ENCODE data around the gene GJD3.

The GJD3 gene

DNA sequence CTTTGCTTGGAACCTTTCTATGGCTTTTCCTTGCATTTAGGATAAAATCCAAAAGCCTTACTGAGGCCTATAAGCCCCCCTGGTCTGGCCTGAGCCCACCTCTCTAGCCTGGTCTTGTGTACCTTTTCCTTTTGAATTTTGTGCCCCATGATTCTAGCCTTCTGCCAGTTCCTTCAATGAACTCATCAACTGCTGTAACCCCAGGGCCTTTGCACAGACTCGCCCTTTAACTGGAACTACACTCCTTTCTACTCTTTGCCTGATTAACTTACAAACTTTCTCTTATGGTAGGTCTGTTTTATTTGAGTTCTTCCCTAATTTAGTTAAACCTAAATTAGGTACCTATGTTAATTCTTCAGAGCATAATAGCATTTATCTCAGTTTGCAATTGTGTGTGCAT is 24.2 kb downstream of the GJD3 start:
- DNase-seq, result no peak

DNA sequence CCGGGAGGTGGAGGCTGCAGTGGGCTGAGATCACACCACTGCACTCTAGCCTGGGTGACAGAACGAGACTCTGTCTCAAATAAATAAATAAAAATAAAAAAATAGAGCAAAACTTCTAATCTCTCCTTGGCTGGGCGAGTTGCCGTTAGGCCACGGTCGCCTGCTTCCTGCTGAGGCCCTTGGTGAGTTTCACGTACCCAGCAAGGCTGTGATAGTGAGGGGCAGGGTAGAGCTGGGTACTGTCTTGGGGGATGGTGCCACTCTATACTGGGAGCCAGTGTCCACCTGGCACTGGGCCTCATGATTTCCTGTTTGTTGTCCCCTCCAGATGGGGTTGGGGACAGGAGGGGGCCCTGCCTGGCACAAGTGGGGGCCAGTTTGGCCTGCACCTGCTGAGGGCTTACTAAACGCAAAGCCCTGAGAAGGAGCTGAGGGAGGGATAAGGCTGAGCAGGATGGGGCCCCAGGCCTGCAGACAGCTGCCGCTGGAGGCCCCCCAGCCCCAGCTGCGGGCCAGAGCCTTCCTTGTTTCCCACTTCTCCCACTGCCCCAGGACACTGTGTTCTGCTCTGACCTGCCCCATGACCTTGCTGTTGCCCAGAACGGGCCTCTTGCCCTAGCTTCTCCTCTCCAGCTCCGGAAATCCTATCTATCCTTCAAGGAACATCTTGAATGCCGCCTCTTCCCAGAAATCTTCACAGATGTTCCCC is 25.4 kb downstream of the GJD3 start:
- no peak for DNase-seq

- no peak for DNase-seq
Measured at GRCh38 chr17:40338058-40338457, 26.5 kb downstream of the GJD3 start.

DNA sequence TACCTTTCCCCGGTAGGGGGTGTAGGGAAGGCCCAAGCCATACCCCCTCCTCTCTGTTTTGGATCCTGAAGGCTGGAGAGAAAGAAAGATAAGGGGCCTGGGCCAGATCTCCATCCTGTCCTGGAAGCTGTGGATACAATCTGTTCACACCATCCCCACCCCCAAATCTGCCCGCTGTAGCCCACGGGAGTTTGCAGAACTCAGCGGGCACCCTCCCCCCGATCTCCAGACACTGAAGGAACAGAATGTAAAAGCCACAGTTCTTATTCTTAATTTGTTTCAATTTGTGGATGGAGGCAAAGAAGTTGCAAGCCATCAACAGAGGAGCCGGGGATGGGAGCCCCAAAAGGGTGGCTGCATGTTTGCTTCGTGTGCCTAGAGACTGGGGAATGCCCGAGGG is 27.2 kb downstream of the GJD3 start:
- DNase-seq, result no peak

- no peak for DNase-seq
Measured at GRCh38 chr17:40335620-40336019, 28.9 kb downstream of the GJD3 start.

DNA sequence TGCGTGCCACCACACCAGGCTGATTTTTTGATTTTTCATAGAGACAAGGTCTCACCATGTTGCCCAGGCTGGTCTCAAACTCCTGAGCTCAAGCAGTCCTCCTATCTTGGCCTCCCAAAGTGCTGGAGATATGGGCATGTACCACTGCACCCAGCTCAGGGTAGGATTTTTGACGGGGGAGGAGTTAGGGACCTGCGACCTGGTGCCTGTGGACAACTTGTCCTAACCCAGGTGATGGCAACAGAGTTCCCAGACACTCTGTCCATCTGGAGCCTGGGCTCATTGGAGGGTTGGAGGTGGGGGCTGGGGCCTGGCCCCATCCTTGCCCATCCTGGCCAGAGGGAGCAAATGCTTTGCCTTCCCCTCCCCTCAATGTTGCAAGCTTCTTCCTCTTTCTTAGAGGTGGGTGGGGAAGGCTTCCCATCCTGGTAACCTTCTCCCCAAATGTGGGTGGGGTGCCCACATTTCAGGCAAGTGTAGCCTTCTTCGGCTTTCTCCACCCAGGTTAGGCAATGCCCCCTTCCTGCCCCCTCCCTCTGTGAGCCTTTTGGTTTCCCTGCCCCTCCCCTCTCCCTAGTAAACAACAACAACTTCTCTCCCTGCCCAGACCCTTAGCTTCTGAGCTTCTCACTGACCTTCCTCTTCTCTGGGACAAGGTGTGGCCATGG is 30.6 kb downstream of the GJD3 start:
- no peak for DNase-seq

- no peak for DNase-seq
Measured at GRCh38 chr17:40331743-40332641, 32.5 kb downstream of the GJD3 start.

GRCh38 chr17:40330850-40331470 is 33.6 kb downstream of the GJD3 start:
- no peak for DNase-seq

- no peak for DNase-seq
Measured at GRCh38 chr17:40329839-40330794, 34.4 kb downstream of the GJD3 start.

DNA sequence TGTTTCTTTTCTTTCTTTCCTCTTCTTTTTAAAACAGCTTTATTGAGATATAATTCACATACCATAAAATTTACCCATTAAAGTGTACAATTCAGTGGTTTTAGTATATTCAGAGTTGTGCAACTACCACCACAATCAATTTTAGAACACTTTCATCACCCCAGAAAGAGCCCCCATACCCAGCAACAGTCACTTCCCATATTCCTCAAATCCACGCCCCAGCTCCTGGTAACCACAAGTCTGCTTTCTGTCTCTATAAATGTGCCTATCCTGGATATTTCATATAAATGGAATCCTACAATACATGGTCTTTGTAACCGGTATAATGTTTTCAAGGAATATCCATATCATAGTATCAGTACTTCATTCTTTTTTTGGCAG is 36.2 kb downstream of the GJD3 start:
- no peak for DNase-seq

DNA sequence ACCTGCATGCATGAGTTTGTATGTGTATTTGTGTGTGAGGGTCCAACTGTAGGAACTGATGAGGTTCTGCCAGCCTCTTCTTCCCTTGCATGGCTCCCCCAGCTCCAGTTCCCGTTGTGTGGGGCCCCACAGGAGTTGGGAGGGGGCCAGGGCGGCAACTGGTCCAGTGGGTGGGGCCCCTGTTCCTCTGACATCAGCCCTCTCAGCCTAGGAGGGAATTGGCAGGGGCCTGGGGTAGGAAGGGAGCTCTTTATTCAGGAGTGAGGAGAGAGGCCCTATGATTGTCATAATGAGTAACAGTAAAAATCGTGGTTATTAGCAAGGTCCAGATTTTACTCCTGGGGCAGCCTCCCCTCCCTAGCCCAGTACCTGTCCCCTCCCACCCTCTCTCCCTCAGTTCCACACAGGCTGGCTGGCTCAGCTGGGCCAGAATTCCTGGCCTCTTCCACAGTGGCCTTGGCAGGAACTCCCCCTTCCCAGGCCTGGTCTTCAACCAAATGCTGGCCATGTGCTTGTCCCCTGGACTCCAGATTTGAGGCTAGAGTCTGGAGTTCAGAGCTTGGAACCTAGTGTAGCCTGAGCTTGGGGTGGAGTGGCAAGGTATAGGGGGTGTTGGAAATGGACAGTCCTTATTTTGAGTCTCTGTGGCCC is 36.7 kb downstream of the GJD3 start:
- DNase-seq, result no peak

DNA sequence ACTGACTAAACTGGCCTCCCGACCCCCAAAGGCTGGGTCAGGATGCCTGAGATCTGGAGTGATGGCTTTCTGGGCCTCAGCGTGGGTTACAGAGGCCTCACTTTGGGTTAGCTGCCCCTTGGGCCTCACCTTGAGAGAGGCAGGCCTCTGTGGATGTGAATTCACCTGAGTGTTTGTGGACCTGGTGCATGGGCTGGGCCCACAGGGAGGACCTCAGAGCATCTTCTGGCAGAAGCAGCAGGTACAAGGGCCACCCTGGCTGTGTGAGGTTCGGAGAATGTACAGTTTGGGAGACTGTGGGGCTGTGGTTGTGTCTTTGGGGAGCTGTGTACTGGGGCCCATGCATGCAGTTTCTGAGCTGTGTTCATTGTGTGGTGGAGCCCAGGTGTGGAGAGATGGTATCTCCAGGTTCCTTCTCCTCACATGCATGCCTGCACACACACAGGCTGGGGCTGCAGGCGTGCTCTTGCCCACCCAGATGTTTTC is 37.2 kb downstream of the GJD3 start:
- no peak for DNase-seq

- DNase-seq, result no peak
Measured at GRCh38 chr17:40326832-40327199, 37.7 kb downstream of the GJD3 start.

DNA sequence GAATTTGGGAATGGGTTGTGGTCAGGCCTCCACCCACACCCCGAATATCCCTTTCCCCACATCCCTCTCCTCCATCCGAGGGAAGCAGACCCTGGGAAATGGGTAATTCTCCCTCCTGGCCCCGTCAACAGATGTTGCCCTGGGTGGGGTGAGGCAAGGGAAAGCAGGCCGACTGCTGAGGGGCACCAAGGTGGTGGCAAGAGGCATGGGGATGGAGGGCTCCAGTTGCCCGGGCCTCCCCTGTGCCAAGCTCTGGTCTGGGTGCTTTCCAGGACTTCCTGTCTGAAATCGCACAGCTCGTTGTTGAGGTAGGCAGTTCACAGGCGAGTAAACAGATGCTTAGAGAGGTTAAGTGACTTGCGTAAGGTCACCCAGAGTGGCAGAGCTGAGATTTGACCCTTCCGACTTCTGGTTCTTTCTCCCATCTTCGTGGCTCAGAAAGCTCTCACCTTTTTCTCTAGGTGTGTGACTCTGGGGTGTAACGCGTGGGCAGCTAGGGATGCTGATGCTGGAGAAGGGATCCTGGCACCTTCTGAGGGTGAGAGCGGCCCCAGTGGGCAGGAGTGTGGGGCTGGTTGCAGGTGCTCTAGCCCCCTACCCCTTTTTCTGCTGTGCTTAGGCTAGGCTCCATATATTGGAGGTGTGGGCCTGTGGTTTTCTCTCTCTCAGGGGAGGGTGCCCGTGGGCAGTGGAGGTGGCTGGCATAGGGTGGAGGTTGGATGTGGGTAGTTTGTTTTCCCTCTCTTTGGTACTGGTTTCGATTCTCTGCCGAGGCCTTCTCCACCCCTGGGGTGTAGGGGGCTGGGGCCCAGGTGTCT is 38.3 kb downstream of the GJD3 start:
- peak; percentile 54 for DNase-seq

GRCh38 chr17:40325156-40326013 is 39.2 kb downstream of the GJD3 start:
- no peak for DNase-seq

DNA sequence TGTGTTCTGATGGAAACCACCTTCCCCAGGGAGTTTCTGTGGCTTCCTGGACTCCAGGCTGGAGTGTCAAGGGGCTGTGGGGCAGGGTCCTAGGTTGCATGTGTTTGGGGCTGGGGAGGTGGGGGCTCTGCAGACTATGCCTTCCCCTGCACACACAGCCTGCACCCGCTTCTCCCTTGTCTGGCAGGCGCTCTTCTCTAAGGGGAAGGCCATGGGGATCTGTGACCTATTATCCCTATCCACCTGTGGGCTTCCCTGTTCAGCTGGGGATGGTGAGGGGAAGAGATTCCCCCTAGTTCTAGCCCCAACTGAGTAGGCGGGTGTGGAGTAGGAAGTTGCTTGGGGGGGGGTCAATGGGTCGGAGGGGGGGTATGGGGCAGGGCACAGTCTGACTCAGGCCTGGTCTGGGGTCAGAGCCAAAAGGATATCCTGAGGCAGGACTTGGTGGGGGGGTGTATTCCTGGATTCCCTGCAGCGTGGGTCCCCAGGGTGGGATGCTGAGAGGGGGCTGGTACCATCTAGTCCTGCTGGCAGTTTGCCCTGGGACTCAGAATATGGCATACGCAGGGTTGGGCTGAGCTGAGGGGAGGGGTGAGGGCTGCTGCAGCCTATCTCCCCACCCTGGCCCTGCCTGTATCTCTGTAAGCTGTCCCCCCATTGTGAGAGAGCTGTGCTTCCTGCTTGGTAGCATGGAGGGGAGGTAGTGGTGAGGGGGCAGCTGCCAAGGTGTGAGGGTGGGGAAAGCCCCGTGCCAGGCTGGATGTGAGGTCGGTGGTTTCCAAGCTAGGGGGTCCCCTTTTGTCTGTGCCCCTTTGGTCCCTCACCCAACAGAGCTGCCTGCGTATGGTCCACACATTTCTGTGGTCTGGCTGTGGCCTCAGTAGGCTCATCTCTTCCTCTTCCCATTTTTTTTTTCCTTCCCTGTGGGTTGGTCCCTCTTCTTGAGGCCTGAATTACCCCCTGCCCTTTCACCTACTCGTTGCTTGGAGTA is 40.9 kb downstream of the GJD3 start:
- peak; percentile 45 for DNase-seq

- DNase-seq, result peak; percentile 80
Measured at GRCh38 chr17:40322358-40323315, 41.9 kb downstream of the GJD3 start.
